DMS 273 treated with DMSO at 0.1 percent for 48 hours (cell line): ENCODE measurements around the gene MACROH2A2.
"Not testable (repeated sequence)": the region's sequence is repeated elsewhere in the genome, so short reads cannot be mapped to it uniquely, and the experiment has no call there.

Experiments
- DNase-seq: peaks from one replicate; lab custom pipeline; 2025; lab: John Stamatoyannopoulos, UW

The MACROH2A2 gene

GRCh38 chr10:70101068-70101562 lies 48.5 kb downstream of the MACROH2A2 start:
- not testable (repeated sequence) for DNase-seq

GRCh38 chr10:70101668-70102067 lies 49.0 kb downstream of the MACROH2A2 start:
- no peak for DNase-seq

GRCh38 chr10:70106958-70107791 lies 54.5 kb downstream of the MACROH2A2 start:
- DNase-seq, result no peak

- DNase-seq, result no peak
These were observed 56.6 kb downstream of the MACROH2A2 start for GRCh38 chr10:70109064-70109729.

- no peak for DNase-seq
These were observed 58.9 kb downstream of the MACROH2A2 start for GRCh38 chr10:70111496-70111895.

GRCh38 chr10:70112071-70112470 lies 59.4 kb downstream of the MACROH2A2 start:
- DNase-seq, result no peak

GRCh38 chr10:70114902-70115301 lies 62.3 kb downstream of the MACROH2A2 start:
- no peak for DNase-seq

- DNase-seq, result no peak
These were observed 63.5 kb downstream of the MACROH2A2 start for GRCh38 chr10:70115948-70116682.

- DNase-seq, result no peak
These were observed 65.0 kb downstream of the MACROH2A2 start for GRCh38 chr10:70117646-70118045.

GRCh38 chr10:70118196-70118595 lies 65.5 kb downstream of the MACROH2A2 start:
- DNase-seq, result no peak

GRCh38 chr10:70119197-70119596 lies 66.6 kb downstream of the MACROH2A2 start:
- no peak for DNase-seq

- no peak for DNase-seq
These were observed 67.0 kb downstream of the MACROH2A2 start for GRCh38 chr10:70119623-70120022.

GRCh38 chr10:70120417-70120816 lies 67.8 kb downstream of the MACROH2A2 start:
- DNase-seq, result no peak

- no peak for DNase-seq
These were observed 68.8 kb downstream of the MACROH2A2 start for GRCh38 chr10:70121281-70121949.

GRCh38 chr10:70122742-70123141 lies 70.1 kb downstream of the MACROH2A2 start:
- DNase-seq, result no peak

- DNase-seq, result not testable (repeated sequence)
These were observed 70.5 kb downstream of the MACROH2A2 start for GRCh38 chr10:70123166-70123565.

- no peak for DNase-seq
These were observed 71.2 kb downstream of the MACROH2A2 start for GRCh38 chr10:70123817-70124216.

- DNase-seq, result no peak
These were observed 71.8 kb downstream of the MACROH2A2 start for GRCh38 chr10:70124415-70124814.

GRCh38 chr10:70124918-70125317 lies 72.3 kb downstream of the MACROH2A2 start:
- no peak for DNase-seq

GRCh38 chr10:70125918-70126552 lies 73.4 kb downstream of the MACROH2A2 start:
- DNase-seq, result no peak

- no peak for DNase-seq
These were observed 74.2 kb downstream of the MACROH2A2 start for GRCh38 chr10:70126700-70127395.
